Ovary (tissue), 9 donors: ENCODE data around the gene SNX9. TPM values are rescaled to one million over a fixed set of nuclear protein-coding genes. Genes with fewer than 3 reads are reported as not detected.

Experiments used
- DNase-seq, 5 donors: peaks; one replicate each; pipeline ENCODE4 v3.0.0-alpha.2; 2019 to 2020
- H3K27ac ChIP-seq, 2 donors: fragments of 200-600 bp; one replicate each; pipeline versions ENCODE4 v1.5.1 to v1.8.0; 2019 to 2022
- H3K27me3 ChIP-seq: fragments of 200-600 bp; one replicate; pipeline ENCODE4 v1.8.0; 2022
- H3K36me3 ChIP-seq: fragments of 200-600 bp; sonication (generic); one replicate; pipeline ENCODE4 v1.5.1; 2019
- H3K4me1 ChIP-seq: one replicate; pipeline ENCODE4 v1.8.1; 2013; ENCODE audit warnings: mild to moderate bottlenecking, moderate library complexity; ENCODE audit not compliant: insufficient read depth
- H3K4me3 ChIP-seq: fragments of 200-600 bp; sonication (generic); one replicate; pipeline ENCODE4 v1.5.1; 2017
- H3K9me3 ChIP-seq, 2 donors: fragments of 200-600 bp in 1 of 2; sonication (generic) in 1 of 2; one replicate each; pipeline versions ENCODE4 v1.5.1 to v1.8.1; 2013 to 2019; ENCODE audit warnings: mild to moderate bottlenecking in 1 of 2, moderate library complexity in 1 of 2
- EP300 ChIP-seq: sonication (generic); formaldehyde crosslinking; IDR thresholded peaks from one replicate; pipeline ENCODE4 v1.6.1; 2017; ENCODE audit warnings: antibody characterized with exemption
- POLR2A ChIP-seq: fragments of 450-650 bp; IDR thresholded peaks from one replicate; pipeline ENCODE4 v1.6.1; 2017; ENCODE audit warnings: antibody characterized with exemption, mild to moderate bottlenecking, moderate library complexity
- WGBS, 3 donors: extraction: QIAGEN DNeasy Blood & Tissue Kit in 1 of 3; methylation state at CpG; one replicate each; pipeline versions ENCODE4 v1.1.5 to v1.1.7; 2013 to 2017; 5-methylcytosine and 5-hydroxymethylcytosine counted together
- intact Hi-C, 4 donors: fragments of 100-400 bp; cut with DNase I; formaldehyde crosslinking; loops; one replicate each; pipeline versions ENCODE4 v1.11.0 to v1.15.1; 2022 to 2023
- polyA plus RNA-seq, 2 donors: library from polyadenylated mRNA; stranded (reverse); fragments of 200-250 nt in 1 of 2; fragments of 350-450 nt in 1 of 2; fragmentation: Illumina TruSeq in 1 of 2; extraction: RNeasy Lipid Tissue Mini Kit (QIAGEN cat#74804) in 1 of 2; gene quantifications; one replicate each; pipeline ENCODE4 v1.2.3, GENCODE V29; 2013 to 2014
- total RNA-seq, 7 donors: library from RNA; depleted of rRNA in 2 of 7; stranded (reverse); fragments of >200 nt in 2 of 7; fragmentation: NEBNext Ultra II Directional in 3 of 7; extraction: Animal tissue kit (Norgen Biotek cat#: 25700) in 3 of 7; gene quantifications; one replicate each; pipeline versions ENCODE4 v1.1.0 to v1.2.4, GENCODE V29; 2016 to 2023
- TF ChIP-seq, protein P1 (sequence below), 3 donors: fragments of 450-650 bp in 2 of 3; fragments of 200-600 bp in 1 of 3; IDR thresholded peaks; one replicate each; pipeline versions ENCODE4 v1.5.1 to v1.8.0; 2016 to 2022; ENCODE audit warnings: antibody characterized with exemption in 3 of 3, mild to moderate bottlenecking in 1 of 3
- donor health status: DM: no; HTN: no; CAD: no; lungs with moderate emphysema.
- donor health status: DM: no; HTN: no; CAD: no.
- donor health status: Bipolar disorder and iron deficiency.
- donor health status: DM: yes; HTN: yes; CAD: no.
- donor health status: DM: no; HTN: no; CAD: no.
- donor health status: DM: yes; HTN: yes; CAD: no.

The SNX9 gene
- total and polyA plus RNA-seq, 9 donors = 31.2 to 48.0 (median 38.7) TPM

DNA sequence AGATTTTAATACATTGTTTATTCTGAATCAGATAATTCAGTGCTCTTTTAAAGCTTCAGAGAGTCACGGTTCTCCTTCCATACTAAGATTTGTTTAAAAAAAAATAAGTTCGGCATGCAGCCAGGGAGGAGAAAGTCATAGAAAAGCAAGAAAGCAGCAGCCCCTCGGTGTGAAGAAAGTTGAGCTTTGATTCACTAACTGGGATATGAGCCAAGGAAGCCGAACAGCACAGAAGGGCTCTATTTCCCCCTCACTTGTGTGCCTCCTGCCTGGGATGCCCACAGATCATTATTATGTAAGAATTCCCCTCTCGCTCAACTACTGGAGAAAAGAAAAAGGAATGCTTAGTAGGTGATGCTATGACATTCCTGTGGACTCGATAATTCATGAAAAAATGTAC is 89.3 kb downstream of the SNX9 start:
- Histone ChIP-seq H3K27ac (peak overlapping the region in 1 of 2 donors; percentile 12), H3K4me1 (peaks cover 2% of the 10 kb centered on the region), H3K36me3 (no peaks in the 10 kb centered on the region), H3K4me3 (no peak overlapping the region), H3K27me3 (no peaks in the 10 kb centered on the region), H3K9me3 (no peaks in the 10 kb centered on the region)
- DNase-seq = peak in 2 of 5 donors; percentile 30 to 34
- TF ChIP-seq, protein P1, sequence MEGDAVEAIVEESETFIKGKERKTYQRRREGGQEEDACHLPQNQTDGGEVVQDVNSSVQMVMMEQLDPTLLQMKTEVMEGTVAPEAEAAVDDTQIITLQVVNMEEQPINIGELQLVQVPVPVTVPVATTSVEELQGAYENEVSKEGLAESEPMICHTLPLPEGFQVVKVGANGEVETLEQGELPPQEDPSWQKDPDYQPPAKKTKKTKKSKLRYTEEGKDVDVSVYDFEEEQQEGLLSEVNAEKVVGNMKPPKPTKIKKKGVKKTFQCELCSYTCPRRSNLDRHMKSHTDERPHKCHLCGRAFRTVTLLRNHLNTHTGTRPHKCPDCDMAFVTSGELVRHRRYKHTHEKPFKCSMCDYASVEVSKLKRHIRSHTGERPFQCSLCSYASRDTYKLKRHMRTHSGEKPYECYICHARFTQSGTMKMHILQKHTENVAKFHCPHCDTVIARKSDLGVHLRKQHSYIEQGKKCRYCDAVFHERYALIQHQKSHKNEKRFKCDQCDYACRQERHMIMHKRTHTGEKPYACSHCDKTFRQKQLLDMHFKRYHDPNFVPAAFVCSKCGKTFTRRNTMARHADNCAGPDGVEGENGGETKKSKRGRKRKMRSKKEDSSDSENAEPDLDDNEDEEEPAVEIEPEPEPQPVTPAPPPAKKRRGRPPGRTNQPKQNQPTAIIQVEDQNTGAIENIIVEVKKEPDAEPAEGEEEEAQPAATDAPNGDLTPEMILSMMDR (IDR thresholded peaks at IDR 0.05) = no peak
- no peak for TF ChIP-seq POLR2A
- no peak for TF ChIP-seq EP300
- intact Hi-C loops = no loop called here
- WGBS, 3 donors = 14 to 17% (median 17%) methylated on average over 6 of the region's 6 CpGs

DNA sequence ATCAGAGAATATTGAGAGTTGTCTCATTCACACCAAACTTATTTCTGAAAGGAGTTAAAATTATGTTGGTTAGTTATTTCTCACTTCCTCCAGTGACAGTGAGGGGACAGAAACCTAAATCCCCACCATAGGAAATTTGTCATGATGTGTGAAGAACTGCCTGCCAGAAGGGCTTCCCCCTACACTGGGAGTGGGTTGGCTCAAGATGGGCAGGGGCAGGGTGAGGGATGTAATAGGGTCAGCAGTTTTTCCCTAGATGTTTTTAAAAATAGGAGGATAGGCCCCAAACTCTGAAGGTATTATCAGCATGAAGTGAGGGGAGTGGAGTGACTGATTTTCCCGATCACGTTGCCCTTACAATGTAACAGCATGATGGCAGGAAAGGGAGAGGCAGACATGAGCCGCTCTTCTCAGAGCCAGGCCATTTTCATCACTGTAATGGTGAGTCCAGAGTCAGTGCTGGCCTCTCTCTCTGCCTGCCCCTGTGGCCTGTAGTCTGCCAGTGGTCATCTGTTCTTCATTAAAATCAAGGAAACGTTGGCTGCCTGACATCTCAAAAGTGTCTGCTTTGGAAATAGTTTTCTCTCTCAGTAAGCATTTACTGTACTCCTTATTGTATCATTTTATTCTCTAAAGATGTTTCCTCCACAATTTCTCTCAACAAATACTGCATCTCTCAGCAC is 98.8 kb downstream of the SNX9 start:
- 51 to 67% (median 67%) methylated on average over 4 of the region's 4 CpGs for WGBS, 3 donors
- no peak overlapping the region for H3K27ac ChIP-seq
- no peak for DNase-seq
- H3K36me3 ChIP-seq = no peaks in the 10 kb centered on the region
- no peaks in the 10 kb centered on the region for H3K4me1 ChIP-seq
- no peaks in the 10 kb centered on the region for H3K27me3 ChIP-seq
- H3K9me3 ChIP-seq = no peaks in the 10 kb centered on the region
- TF ChIP-seq, protein P1 (IDR thresholded peaks at IDR 0.05) = no peak
- intact Hi-C loops = no loop called here
- H3K4me3 ChIP-seq = no peak overlapping the region

DNA sequence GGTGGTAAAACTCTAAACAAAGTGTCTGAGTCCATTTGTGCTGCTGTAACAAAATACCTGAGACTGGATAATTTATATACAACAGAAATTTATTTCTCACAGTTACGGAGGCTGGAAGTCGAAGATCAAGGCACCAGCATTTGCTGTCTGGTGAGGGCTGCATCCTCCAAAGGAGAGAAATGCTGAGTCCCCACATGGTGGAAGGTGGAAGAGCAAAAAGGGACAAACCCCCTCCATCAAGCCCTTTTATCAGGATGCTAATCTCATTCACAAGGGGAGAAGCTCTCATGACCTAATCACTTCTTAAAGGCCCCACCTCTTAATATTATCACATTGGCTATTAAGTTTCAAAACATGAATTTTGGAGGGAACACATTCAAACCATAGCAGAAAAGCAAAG is 102.7 kb downstream of the SNX9 start:
- Histone ChIP-seq H3K36me3 (no peaks in the 10 kb centered on the region), H3K4me1 (no peaks in the 10 kb centered on the region), H3K27me3 (no peaks in the 10 kb centered on the region), H3K9me3 (no peaks in the 10 kb centered on the region), H3K27ac (no peak overlapping the region), H3K4me3 (no peak overlapping the region)
- intact Hi-C loops = no loop called here
- no peak for TF ChIP-seq POLR2A
- TF ChIP-seq, protein P1 (IDR thresholded peaks at IDR 0.05) = no peak
- no peak for TF ChIP-seq EP300
- 97 to 98% (median 98%) methylated on average over 2 of the region's 2 CpGs for WGBS, 3 donors
- DNase-seq = no peak

DNA sequence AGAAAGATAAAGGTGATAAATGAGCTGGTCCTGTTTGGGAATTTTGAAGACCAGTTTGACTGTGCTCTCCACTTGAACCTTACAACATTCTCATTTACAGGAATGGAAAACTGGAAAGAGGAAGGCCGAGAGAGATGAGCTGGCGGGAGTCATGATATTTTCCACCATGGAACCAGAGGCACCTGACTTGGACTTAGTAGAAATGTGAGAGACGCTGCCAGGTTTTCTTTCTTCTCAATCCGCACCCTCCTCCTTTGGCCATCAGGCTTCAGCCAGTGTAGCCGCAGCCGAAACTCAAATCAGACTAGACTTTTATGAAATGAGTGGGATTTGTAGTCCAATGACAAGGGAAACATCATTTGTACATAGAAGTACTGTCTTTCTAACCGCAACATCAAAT is 104.0 kb downstream of the SNX9 start:
- H3K27ac ChIP-seq = no peak overlapping the region
- intact Hi-C loops = no loop called here
- H3K4me3 ChIP-seq = no peak overlapping the region
- 96 to 98% (median 96%) methylated on average over 7 of the region's 7 CpGs for WGBS, 3 donors
- no peaks in the 10 kb centered on the region for H3K4me1 ChIP-seq
- no peaks in the 10 kb centered on the region for H3K36me3 ChIP-seq
- no peaks in the 10 kb centered on the region for H3K9me3 ChIP-seq
- no peaks in the 10 kb centered on the region for H3K27me3 ChIP-seq
- DNase-seq = no peak
- TF ChIP-seq EP300 = no peak

DNA sequence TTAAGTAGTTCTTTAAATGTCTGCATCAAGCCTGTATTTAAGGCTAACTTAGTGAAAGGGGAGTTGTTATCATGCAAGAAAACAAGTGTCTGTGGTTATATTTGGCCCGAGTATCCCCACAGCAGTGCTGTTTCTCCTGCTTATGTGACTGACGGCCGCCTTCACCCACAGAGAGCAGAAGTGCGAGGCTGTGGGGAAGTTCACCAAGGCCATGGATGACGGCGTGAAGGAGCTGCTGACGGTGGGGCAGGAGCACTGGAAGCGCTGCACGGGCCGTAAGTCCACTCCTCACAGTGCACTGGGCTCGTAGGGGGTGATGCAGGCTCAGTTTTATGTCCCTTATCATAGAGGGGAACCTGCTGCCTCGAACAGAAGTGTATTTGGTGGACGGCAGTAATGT is 105.4 kb downstream of the SNX9 start:
- H3K27ac ChIP-seq = no peak overlapping the region
- H3K9me3 ChIP-seq = no peaks in the 10 kb centered on the region
- DNase-seq = no peak
- intact Hi-C loops = no loop called here
- 88 to 92% (median 90%) methylated on average over 13 of the region's 13 CpGs for WGBS, 3 donors
- no peak overlapping the region for H3K4me3 ChIP-seq
- no peaks in the 10 kb centered on the region for H3K27me3 ChIP-seq
- H3K36me3 ChIP-seq = no peaks in the 10 kb centered on the region
- TF ChIP-seq POLR2A = no peak
- no peak for TF ChIP-seq EP300
- TF ChIP-seq, protein P1 (IDR thresholded peaks at IDR 0.05) = no peak
- H3K4me1 ChIP-seq = no peaks in the 10 kb centered on the region
